PC-9 (cell line): Measurements from ENCODE around the gene FAM53A.

Experiments used
- EZH2 ChIP-seq: fragments of 200-600 bp; sonication (generic); IDR thresholded peaks from 2 replicates; pipeline ENCODE4 v1.8.0; 2017; ENCODE audit warnings: antibody characterized with exemption, low read depth
- TF ChIP-seq, protein P1 (sequence below): fragments of 200-600 bp; sonication (generic); conservative IDR thresholded peaks from 2 replicates; pipeline ENCODE4 v1.6.1; 2017; ENCODE audit warnings: mixed run types, antibody characterized with exemption, mild to moderate bottlenecking, moderate library complexity

DNA sequence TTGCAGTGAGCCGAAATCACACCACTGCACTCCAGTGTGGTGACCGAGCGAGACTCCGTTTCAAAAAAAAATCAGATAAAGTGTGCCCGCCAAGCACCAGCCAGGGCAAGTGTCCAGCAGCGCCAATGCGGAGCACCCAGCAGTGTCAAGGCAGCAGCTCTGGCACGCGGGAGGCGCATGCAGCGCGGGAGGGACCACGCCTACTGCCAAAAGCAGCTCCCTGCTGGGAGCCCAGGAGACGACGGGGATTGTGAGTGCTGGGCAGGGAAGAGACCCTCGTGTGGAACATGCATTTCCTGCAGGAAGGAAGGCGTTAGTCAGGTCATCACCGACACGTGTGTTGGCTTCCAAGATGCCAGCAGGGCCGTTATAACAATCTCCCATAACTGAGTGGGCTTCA, 10.4 kb downstream of the FAM53A start:
- TF ChIP-seq, protein P1, sequence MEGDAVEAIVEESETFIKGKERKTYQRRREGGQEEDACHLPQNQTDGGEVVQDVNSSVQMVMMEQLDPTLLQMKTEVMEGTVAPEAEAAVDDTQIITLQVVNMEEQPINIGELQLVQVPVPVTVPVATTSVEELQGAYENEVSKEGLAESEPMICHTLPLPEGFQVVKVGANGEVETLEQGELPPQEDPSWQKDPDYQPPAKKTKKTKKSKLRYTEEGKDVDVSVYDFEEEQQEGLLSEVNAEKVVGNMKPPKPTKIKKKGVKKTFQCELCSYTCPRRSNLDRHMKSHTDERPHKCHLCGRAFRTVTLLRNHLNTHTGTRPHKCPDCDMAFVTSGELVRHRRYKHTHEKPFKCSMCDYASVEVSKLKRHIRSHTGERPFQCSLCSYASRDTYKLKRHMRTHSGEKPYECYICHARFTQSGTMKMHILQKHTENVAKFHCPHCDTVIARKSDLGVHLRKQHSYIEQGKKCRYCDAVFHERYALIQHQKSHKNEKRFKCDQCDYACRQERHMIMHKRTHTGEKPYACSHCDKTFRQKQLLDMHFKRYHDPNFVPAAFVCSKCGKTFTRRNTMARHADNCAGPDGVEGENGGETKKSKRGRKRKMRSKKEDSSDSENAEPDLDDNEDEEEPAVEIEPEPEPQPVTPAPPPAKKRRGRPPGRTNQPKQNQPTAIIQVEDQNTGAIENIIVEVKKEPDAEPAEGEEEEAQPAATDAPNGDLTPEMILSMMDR = no peak
- TF ChIP-seq EZH2 = no peak
